ENCODE data around the gene FANK1. TPM values are rescaled to one million over a fixed set of nuclear protein-coding genes. Genes with fewer than 3 reads are reported as not detected.

Gene FANK1
- polyA plus RNA-seq, 1 donor from 2014 or later = 3.1 TPM

GRCh38 chr10:125984346-125984745 lies 88.0 kb downstream of the FANK1 start:
- Histone ChIP-seq H3K27ac (ENCODE audit: low read length) (no peak overlapping the region), H3K36me3 (ENCODE audit: insufficient read depth, low read length) (no peaks in the 10 kb centered on the region), H4K20me1 (ENCODE audit: insufficient read depth) (no peaks in the 10 kb centered on the region), H3K79me2 (replicated peaks; ENCODE audit: insufficient read depth, low read length) (no peaks in the 10 kb centered on the region), H3K9me2 (ENCODE audit: insufficient read depth, low read length) (no peaks in the 10 kb centered on the region), H3F3A (ENCODE audit: insufficient read depth, low read length, poor library complexity, severe bottlenecking) (no peaks in the 10 kb centered on the region), H2AFZ (ENCODE audit: low read depth, low read length) (no peak overlapping the region), H3K27me3 (ENCODE audit: insufficient read depth, low read depth, low read length) (no peaks in the 10 kb centered on the region), H3K4me3 (ENCODE audit: low read length) (no peak overlapping the region), H3K9ac (ENCODE audit: low read length) (no peak overlapping the region), H3K9me3 (ENCODE audit: low read length) (no peaks in the 10 kb centered on the region), H3K4me2 (ENCODE audit: low read length) (no peak overlapping the region)
- no peak for TF ChIP-seq EP300 (conservative IDR thresholded peaks at IDR 0.05; ENCODE audit: poor library complexity, severe bottlenecking)

GRCh38 chr10:125984865-125985495 lies 88.6 kb downstream of the FANK1 start:
- H3K4me3 ChIP-seq (ENCODE audit: low read length) = no peak overlapping the region
- no peaks in the 10 kb centered on the region for H3K9me3 ChIP-seq (ENCODE audit: low read length)
- H3K9ac ChIP-seq (ENCODE audit: low read length) = no peak overlapping the region
- H3K79me2 ChIP-seq (replicated peaks; ENCODE audit: insufficient read depth, low read length) = no peaks in the 10 kb centered on the region
- H3K36me3 ChIP-seq (ENCODE audit: insufficient read depth, low read length) = no peaks in the 10 kb centered on the region
- H4K20me1 ChIP-seq (ENCODE audit: insufficient read depth) = no peaks in the 10 kb centered on the region
- H3F3A ChIP-seq (ENCODE audit: insufficient read depth, low read length, poor library complexity, severe bottlenecking) = no peaks in the 10 kb centered on the region
- H3K27me3 ChIP-seq (ENCODE audit: insufficient read depth, low read depth, low read length) = no peaks in the 10 kb centered on the region
- no peak overlapping the region for H2AFZ ChIP-seq (ENCODE audit: low read depth, low read length)
- H3K9me2 ChIP-seq (ENCODE audit: insufficient read depth, low read length) = no peaks in the 10 kb centered on the region
- TF ChIP-seq RAD21 (conservative IDR thresholded peaks at IDR 0.05) (no peak), CTCF (IDR thresholded peaks at IDR 0.05; ENCODE audit: poor library complexity, severe bottlenecking) (no peak), SMC3 (conservative IDR thresholded peaks at IDR 0.05; ENCODE audit: poor library complexity) (no peak), TAF1 (IDR thresholded peaks at IDR 0.05; ENCODE audit: low read depth) (no peak), REST (IDR thresholded peaks at IDR 0.05; ENCODE audit: borderline replicate concordance) (no peak), POLR2AphosphoS5 (IDR thresholded peaks at IDR 0.05) (no peak), EZH2 (IDR thresholded peaks at IDR 0.05; ENCODE audit: borderline replicate concordance, insufficient read depth, low read length, poor library complexity, severe bottlenecking) (no peak), EP300 (conservative IDR thresholded peaks at IDR 0.05; ENCODE audit: poor library complexity, severe bottlenecking) (no peak), MXI1 (conservative IDR thresholded peaks at IDR 0.05; ENCODE audit: poor library complexity, severe bottlenecking) (no peak)
- no peak overlapping the region for H3K27ac ChIP-seq (ENCODE audit: low read length)
- H3K4me2 ChIP-seq (ENCODE audit: low read length) = no peak overlapping the region

Measured in neural cell (in vitro differentiated cells).